ENCODE measurements around the gene RRP12. TPM values are rescaled to one million over a fixed set of nuclear protein-coding genes. Genes with fewer than 3 reads are reported as not detected.
A peak's percentile ranks its signal among the peaks of the same experiment; 100 is the strongest.

Gene RRP12
- total RNA-seq, 1 donor from 2014 or later, result 62.6 TPM

DNA sequence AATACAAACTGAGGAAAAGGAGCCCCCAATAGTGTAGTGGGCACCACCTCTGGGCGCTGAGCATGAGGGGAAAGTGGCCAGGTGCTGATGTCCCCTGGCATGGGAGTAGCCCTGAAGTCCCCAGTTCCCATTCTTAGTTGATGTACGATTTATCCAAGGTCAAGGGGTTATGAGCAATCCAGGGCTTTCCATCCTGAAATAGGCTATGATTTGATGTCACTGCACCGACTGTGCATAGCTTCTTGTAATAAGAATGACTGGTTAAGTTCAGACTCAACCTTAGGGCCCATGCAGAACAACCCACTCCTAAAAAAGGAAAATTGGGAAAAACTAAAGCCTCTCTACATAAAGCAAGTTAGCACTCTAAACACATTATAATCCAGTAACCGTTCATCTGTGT is 77.6 kb downstream of the RRP12 start:
- ChIA-PET CTCF (no interaction called here), POLR2A (no interaction called here)
- TF ChIP-seq, protein P1, sequence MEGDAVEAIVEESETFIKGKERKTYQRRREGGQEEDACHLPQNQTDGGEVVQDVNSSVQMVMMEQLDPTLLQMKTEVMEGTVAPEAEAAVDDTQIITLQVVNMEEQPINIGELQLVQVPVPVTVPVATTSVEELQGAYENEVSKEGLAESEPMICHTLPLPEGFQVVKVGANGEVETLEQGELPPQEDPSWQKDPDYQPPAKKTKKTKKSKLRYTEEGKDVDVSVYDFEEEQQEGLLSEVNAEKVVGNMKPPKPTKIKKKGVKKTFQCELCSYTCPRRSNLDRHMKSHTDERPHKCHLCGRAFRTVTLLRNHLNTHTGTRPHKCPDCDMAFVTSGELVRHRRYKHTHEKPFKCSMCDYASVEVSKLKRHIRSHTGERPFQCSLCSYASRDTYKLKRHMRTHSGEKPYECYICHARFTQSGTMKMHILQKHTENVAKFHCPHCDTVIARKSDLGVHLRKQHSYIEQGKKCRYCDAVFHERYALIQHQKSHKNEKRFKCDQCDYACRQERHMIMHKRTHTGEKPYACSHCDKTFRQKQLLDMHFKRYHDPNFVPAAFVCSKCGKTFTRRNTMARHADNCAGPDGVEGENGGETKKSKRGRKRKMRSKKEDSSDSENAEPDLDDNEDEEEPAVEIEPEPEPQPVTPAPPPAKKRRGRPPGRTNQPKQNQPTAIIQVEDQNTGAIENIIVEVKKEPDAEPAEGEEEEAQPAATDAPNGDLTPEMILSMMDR (IDR thresholded peaks at IDR 0.05), result no peak
- Mint-ChIP-seq H3K27me3 (no peaks in the 10 kb centered on the region), H3K4me1 (peaks cover 28% of the 10 kb centered on the region), H3K9me3 (no peaks in the 10 kb centered on the region), H3K4me3 (no peak overlapping the region), H3K27ac (no peak overlapping the region), H3K36me3 (ENCODE audit: low read depth) (peaks cover 6% of the 10 kb centered on the region)
- intact Hi-C loops (cut with micrococcal nuclease), result no loop called here
- DNase-seq, result no peak
- ATAC-seq (ENCODE audit: low read depth), result no peak

DNA sequence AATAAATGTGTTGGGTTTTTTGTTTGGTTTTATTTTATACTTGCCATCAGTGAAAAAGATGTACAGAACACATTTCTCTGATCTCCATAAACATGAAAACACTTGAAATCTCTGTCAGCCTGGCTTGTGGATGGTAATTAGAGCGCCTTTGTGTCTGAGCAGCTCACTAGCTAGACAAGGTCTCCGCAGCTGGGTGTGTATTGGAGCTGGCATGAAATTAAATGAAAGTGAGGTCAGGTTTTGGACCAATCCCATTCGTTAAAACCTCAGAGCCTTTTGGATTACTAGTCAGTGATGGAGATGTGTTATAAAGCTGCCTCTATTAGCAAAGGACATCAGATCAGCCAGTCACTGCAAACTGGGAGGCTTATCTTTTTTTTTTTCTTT is 79.3 kb downstream of the RRP12 start:
- ChIA-PET POLR2A (interaction anchor here (0.6 to 2.0 kb wide), 2 partner anchors 12 to 14 kb away, joined by 3 to 14 read pairs; partner anchors contain the start of gene FRAT2), CTCF (no interaction called here)
- peak overlapping the region; percentile 61 for H3K27ac Mint-ChIP-seq
- intact Hi-C loops (cut with micrococcal nuclease), result loop anchor here (2.0 kb wide), 1 partner anchor 45 kb away; no protein-coding TSS in a partner anchor
- ATAC-seq (ENCODE audit: low read depth), result no peak
- TF ChIP-seq, protein P1 (IDR thresholded peaks at IDR 0.05), result no peak
- no peak for DNase-seq
- H3K36me3 Mint-ChIP-seq (ENCODE audit: low read depth), result no peaks in the 10 kb centered on the region
- no peaks in the 10 kb centered on the region for H3K9me3 Mint-ChIP-seq
- H3K4me3 Mint-ChIP-seq, result peak overlapping the region; percentile 89
- no peaks in the 10 kb centered on the region for H3K27me3 Mint-ChIP-seq
- H3K4me1 Mint-ChIP-seq, result peaks cover 30% of the 10 kb centered on the region

DNA sequence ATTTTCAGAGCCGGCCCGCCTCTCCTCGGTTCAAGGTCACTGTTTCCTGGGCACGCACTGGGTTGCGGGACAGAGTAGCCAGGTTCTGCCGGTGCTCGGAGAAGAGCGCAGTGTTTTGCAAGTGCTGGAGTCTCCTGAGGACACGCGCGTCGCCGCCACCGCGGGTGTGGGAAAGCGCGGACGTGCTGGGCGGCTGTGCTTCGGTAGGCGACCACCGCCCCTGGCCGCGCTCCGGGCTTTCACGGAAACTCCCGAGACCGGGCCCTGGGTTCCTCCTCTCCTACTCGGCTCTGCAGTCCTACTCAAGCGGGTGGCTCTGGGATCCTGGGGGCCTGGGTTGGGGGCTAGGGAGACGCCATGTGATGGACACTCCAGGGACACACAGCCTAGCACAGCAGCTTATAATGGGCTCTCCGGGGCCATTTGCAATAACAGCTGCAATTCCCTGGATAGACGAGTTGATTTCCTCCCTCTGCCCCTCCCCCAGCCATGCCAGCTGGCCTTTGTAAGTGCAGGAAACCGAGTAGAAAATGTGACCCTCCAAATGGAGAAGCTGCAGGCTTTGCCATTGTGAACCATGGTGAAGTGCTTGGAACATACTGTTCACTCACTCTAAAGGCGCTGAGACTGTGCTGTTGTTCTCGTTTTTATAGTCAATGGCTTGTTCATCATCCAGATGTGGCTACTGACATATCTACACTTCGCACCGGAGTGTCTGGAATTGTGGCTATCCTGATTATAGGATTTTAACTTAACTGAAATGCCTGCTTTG is 79.9 kb downstream of the RRP12 start:
- intact Hi-C loops (cut with micrococcal nuclease), result loop anchor here (2.0 kb wide), 1 partner anchor 46 kb away; no protein-coding TSS in a partner anchor
- TF ChIP-seq, protein P1 (IDR thresholded peaks at IDR 0.05), result no peak
- Mint-ChIP-seq H3K36me3 (ENCODE audit: low read depth) (no peaks in the 10 kb centered on the region), H3K4me3 (peak overlapping the region; percentile 89), H3K27me3 (no peaks in the 10 kb centered on the region), H3K9me3 (no peaks in the 10 kb centered on the region), H3K4me1 (peaks cover 30% of the 10 kb centered on the region), H3K27ac (peak overlapping the region; percentile 91)
- DNase-seq, result no peak
- CTCF ChIA-PET, result no interaction called here
- no peak for ATAC-seq (ENCODE audit: low read depth)
- POLR2A ChIA-PET, result interaction anchor here (0.6 to 2.0 kb wide), 3 partner anchors 12 to 1192 kb away, joined by 3 to 14 read pairs (median 3); partner anchors contain the start of gene FRAT2

DNA sequence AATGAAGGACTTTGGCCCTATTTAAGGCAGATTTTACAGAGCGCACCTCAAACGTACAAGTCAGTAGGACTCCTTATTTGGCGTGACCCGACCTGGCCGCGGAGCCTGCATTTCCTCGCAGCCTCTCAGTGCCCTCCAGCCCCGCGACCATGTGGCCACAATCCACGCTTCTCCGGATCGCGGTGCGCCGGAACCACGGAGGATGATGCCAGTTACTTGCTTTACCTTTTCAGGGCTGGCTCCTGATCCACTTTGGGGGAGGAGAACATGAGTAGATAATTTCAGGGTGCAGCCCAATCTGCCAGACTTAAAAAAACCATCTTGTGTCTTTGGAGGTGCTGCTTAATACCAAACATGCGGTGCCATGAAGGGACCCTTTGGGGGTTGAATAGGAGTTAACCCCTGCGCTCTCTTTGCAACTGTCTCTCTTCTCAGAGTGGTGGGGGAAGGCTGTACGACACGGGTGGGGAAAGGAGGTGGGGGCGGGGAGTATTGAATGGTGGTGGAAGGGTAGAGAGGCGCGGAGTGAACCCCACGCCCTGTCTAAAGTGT is 80.6 kb downstream of the RRP12 start:
- H3K9me3 Mint-ChIP-seq, result no peaks in the 10 kb centered on the region
- peak overlapping the region; percentile 89 for H3K4me3 Mint-ChIP-seq
- POLR2A ChIA-PET, result interaction anchor here (0.8 to 2.2 kb wide), 8 partner anchors 9 to 99 kb away, joined by 3 to 41 read pairs (median 5); partner anchors contain the start of genes FRAT2 and RRP12
- H3K27ac Mint-ChIP-seq, result peak overlapping the region; percentile 91
- H3K4me1 Mint-ChIP-seq, result peaks cover 30% of the 10 kb centered on the region
- CTCF ChIA-PET, result interaction anchor here (1.1 to 2.6 kb wide), 4 partner anchors 12 to 81 kb away, joined by 3 to 9 read pairs (median 6); partner anchors contain the start of genes FRAT2 and RRP12
- DNase-seq (no peak), ATAC-seq (ENCODE audit: low read depth) (peak; percentile 4)
- H3K27me3 Mint-ChIP-seq, result no peaks in the 10 kb centered on the region
- intact Hi-C loops (cut with micrococcal nuclease), result loop anchor here (1.0 to 2.0 kb wide), 2 partner anchors 14 to 46 kb away; partner anchors contain the start of gene FRAT2
- TF ChIP-seq, protein P1 (IDR thresholded peaks at IDR 0.05), result no peak
- H3K36me3 Mint-ChIP-seq (ENCODE audit: low read depth), result no peaks in the 10 kb centered on the region

All from activated B cell treated with CpG ODN at 0.5 μM for 24 hours (primary cell).